Vagina (tissue), 2 donors: ENCODE results near the gene GBGT1.

ENCODE experiments used
- POLR2A ChIP-seq, 2 donors: fragments of 450-650 bp; IDR thresholded peaks; one replicate each; pipeline ENCODE4 v1.6.1; 2017; ENCODE audit warnings: antibody characterized with exemption in 2 of 2, mild to moderate bottlenecking in 2 of 2, moderate library complexity in 2 of 2
- POLR2AphosphoS5 ChIP-seq, 2 donors: sonication (generic); formaldehyde crosslinking; IDR thresholded peaks; one replicate each; pipeline ENCODE4 v1.9.0; 2017; ENCODE audit warnings: antibody characterized with exemption in 2 of 2, mild to moderate bottlenecking in 2 of 2, low read depth in 1 of 2; ENCODE audit not compliant: insufficient read depth in 1 of 2
- TF ChIP-seq, protein P1 (sequence below), 3 experiments: fragments of 450-650 bp in 2 of 3; fragments of 200-600 bp in 1 of 3; sonication (generic) in 1 of 3; IDR thresholded peaks; one replicate each; pipeline ENCODE4 v1.5.1; 2017 to 2019; ENCODE audit warnings: antibody characterized with exemption in 3 of 3, mild to moderate bottlenecking in 2 of 3, moderate library complexity in 2 of 3

DNA sequence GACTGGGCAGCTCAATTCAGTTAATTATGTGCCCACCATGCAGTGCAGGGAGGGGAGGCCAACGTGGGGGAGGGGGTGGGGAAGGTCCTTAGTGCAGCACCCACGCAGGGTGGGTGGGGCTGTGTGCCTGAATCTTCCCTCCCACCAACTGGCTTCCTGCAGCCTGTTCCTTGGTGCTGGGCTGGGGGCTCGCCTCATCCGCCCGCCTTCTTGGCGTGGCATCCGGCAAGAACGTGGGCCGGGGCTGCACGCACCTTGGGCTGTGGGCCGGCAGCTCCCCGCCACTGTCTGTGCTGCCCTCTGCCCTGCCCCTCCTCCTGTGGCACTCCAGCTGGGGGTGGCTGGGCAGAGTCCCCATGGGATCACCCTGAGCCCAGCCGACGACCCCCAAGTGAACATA lies 23.1 kb downstream of the GBGT1 start:
- TF ChIP-seq POLR2A (IDR thresholded peaks at IDR 0.05) (no peak), POLR2AphosphoS5 (IDR thresholded peaks at IDR 0.05; ENCODE audit: insufficient read depth in 1 of 2, low read depth in 1 of 2) (no peak)
- TF ChIP-seq, protein P1, sequence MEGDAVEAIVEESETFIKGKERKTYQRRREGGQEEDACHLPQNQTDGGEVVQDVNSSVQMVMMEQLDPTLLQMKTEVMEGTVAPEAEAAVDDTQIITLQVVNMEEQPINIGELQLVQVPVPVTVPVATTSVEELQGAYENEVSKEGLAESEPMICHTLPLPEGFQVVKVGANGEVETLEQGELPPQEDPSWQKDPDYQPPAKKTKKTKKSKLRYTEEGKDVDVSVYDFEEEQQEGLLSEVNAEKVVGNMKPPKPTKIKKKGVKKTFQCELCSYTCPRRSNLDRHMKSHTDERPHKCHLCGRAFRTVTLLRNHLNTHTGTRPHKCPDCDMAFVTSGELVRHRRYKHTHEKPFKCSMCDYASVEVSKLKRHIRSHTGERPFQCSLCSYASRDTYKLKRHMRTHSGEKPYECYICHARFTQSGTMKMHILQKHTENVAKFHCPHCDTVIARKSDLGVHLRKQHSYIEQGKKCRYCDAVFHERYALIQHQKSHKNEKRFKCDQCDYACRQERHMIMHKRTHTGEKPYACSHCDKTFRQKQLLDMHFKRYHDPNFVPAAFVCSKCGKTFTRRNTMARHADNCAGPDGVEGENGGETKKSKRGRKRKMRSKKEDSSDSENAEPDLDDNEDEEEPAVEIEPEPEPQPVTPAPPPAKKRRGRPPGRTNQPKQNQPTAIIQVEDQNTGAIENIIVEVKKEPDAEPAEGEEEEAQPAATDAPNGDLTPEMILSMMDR (IDR thresholded peaks at IDR 0.05): no peak
